HepG2 (cell line): ENCODE data around the gene RCOR1. TPM values are rescaled to one million over a fixed set of nuclear protein-coding genes. Genes with fewer than 3 reads are reported as not detected.
A peak's percentile ranks its signal among the peaks of the same experiment; 100 is the strongest.

Source experiments
- BCL3 ChIP-seq: sonication (generic); formaldehyde crosslinking; IDR thresholded peaks from 2 replicates; pipeline ENCODE4 v1.5.1; 2020; ENCODE audit warnings: mild to moderate bottlenecking, missing genetic modification reagents, moderate library complexity
- GTF3A ChIP-seq: sonication (generic); formaldehyde crosslinking; conservative IDR thresholded peaks from 2 replicates; pipeline ENCODE4 v1.4.0; 2020; ENCODE audit warnings: mild to moderate bottlenecking, missing genetic modification reagents
- HNF1B ChIP-seq: sonication (generic); formaldehyde crosslinking; IDR thresholded peaks from 2 replicates; pipeline ENCODE4 v1.5.1; 2020; ENCODE audit warnings: mild to moderate bottlenecking, moderate library complexity, missing genetic modification reagents
- MAZ ChIP-seq, 2 experiments: sonication (generic) in 1 of 2; formaldehyde crosslinking in 1 of 2; IDR thresholded peaks; 2 replicates each; pipeline versions ENCODE4 v1.5.0 to v1.6.1; 2012 to 2020; ENCODE audit warnings: low read depth in 2 of 2, mild to moderate bottlenecking in 2 of 2, borderline replicate concordance in 1 of 2, improper control_type of control experiment in 1 of 2, low read length in 1 of 2, missing genetic modification reagents in 1 of 2, moderate library complexity in 1 of 2
- MYC ChIP-seq: sonication (generic); formaldehyde crosslinking; IDR thresholded peaks from 2 replicates; pipeline ENCODE4 v1.9.0; 2021; ENCODE audit warnings: missing genetic modification reagents, borderline replicate concordance
- NPAS2 ChIP-seq: sonication (generic); formaldehyde crosslinking; IDR thresholded peaks from 2 replicates; pipeline ENCODE4 v1.8.0; 2022; ENCODE audit warnings: mild to moderate bottlenecking, missing genetic modification reagents, borderline replicate concordance
- SAP130 ChIP-seq: IDR thresholded peaks from 2 replicates; pipeline ENCODE4 v1.6.1; 2016; ENCODE audit warnings: low read depth
- SP2 ChIP-seq: sonication (generic); formaldehyde crosslinking; IDR thresholded peaks from 2 replicates; pipeline ENCODE4 v1.5.1; 2020; ENCODE audit warnings: mild to moderate bottlenecking, missing genetic modification reagents
- TEAD3 ChIP-seq: optimal IDR thresholded peaks from 2 replicates; pipeline ENCODE3; 2016; ENCODE audit warnings: borderline replicate concordance
- TFAP4 ChIP-seq: sonication (generic); IDR thresholded peaks from 2 replicates; pipeline ENCODE4 v1.6.1; 2016; ENCODE audit warnings: low read depth, borderline replicate concordance
- ZBTB4 ChIP-seq: sonication (generic); formaldehyde crosslinking; IDR thresholded peaks from 2 replicates; pipeline ENCODE4 v1.4.0; 2020; ENCODE audit warnings: missing genetic modification reagents, mild to moderate bottlenecking, borderline replicate concordance
- ZEB1 ChIP-seq: IDR thresholded peaks from 2 replicates; pipeline ENCODE4 v1.6.1; 2012; ENCODE audit warnings: mild to moderate bottlenecking, low read depth, inconsistent platforms; ENCODE audit not compliant: insufficient replicate concordance
- ZMYM3 ChIP-seq: sonication (generic); formaldehyde crosslinking; IDR thresholded peaks from 2 replicates; pipeline ENCODE4 v1.5.1; 2020; ENCODE audit warnings: mild to moderate bottlenecking, missing genetic modification reagents
- ZNF281 ChIP-seq: sonication (generic); formaldehyde crosslinking; IDR thresholded peaks from 2 replicates; pipeline ENCODE4 v1.4.0; 2020; ENCODE audit warnings: missing genetic modification reagents, borderline replicate concordance
- ZNF580 ChIP-seq: IDR thresholded peaks from 2 replicates; pipeline ENCODE4 v1.6.1; 2016; ENCODE audit warnings: low read depth, borderline replicate concordance
- ZNF746 ChIP-seq: sonication (generic); formaldehyde crosslinking; IDR thresholded peaks from 2 replicates; pipeline ENCODE4 v1.8.0; 2022; ENCODE audit warnings: mild to moderate bottlenecking, missing genetic modification reagents
- ZNF792 ChIP-seq: IDR thresholded peaks from 2 replicates; pipeline ENCODE4 v1.6.1; 2016
- polyA plus RNA-seq, 8 experiments: library from polyadenylated mRNA; depleted of rRNA in 3 of 8; stranded (reverse) in 7 of 8; unstranded in 1 of 8; fragments of >200 nt; fragmentation: Illumina TruSeq in 4 of 8; extraction: Trizol in 4 of 8; gene quantifications; 2 replicates each; pipeline versions ENCODE4 v1.2.1 to v1.2.3, GENCODE V29; 2011 to 2016; ENCODE audit warnings: low read depth in 4 of 8, missing spikeins in 1 of 8, mixed read lengths in 1 of 8; ENCODE audit not compliant: insufficient read depth in 1 of 8
- total RNA-seq, 5 experiments: library from RNA; depleted of rRNA; stranded (reverse); fragments of >200 nt; fragmentation: Illumina TruSeq; extraction: Trizol; gene quantifications; 2 replicates each; pipeline ENCODE4 v1.2.3, GENCODE V29; 2016; ENCODE audit warnings: low read depth in 1 of 5

The RCOR1 gene
- total and polyA plus RNA-seq, 2 of the 13 experiments (the other 11 are each of a cell fraction or from before 2014, with no cell fraction given): 10.2 to 11.1 TPM

- peak; percentile 43; the same call in 1 of the 2 replicates for TF ChIP-seq SAP130 (CRISPR knock-in tag)
- TF ChIP-seq ZNF580: peak; percentile 16; the same call in 1 of the 2 replicates
- no peak for TF ChIP-seq NPAS2
- TF ChIP-seq MYC (CRISPR knock-in tag): no peak
- peak; percentile 69; the same call in 1 of the 2 replicates for TF ChIP-seq ZNF746 (CRISPR knock-in tag)
- peak; percentile 11; the same call in 1 of the 2 replicates for TF ChIP-seq ZNF281 (CRISPR knock-in tag)
- no peak for TF ChIP-seq ZBTB4 (CRISPR knock-in tag)
- TF ChIP-seq GTF3A (CRISPR knock-in tag): no peak
- no peak for TF ChIP-seq ZEB1
- TF ChIP-seq MAZ (IDR thresholded peaks at IDR 0.05; ENCODE audit: borderline replicate concordance, low read depth, low read length): peak; percentile 57
- no peak; the same call in 1 of the 2 replicates for TF ChIP-seq MAZ (CRISPR knock-in tag; IDR thresholded peaks at IDR 0.05; ENCODE audit: low read depth)
- peak; percentile 65 for TF ChIP-seq ZMYM3 (CRISPR knock-in tag)
- 0 out of 2 replicates have a peak, but pooled peaks have one; percentile 1 for TF ChIP-seq ZNF792
- peak; percentile 12; the same call in 1 of the 2 replicates for TF ChIP-seq SP2
- 0 out of 2 replicates have a peak, but pooled peaks have one; percentile 14 for TF ChIP-seq BCL3
- TF ChIP-seq TFAP4: peak; percentile 41; the same call in 1 of the 2 replicates
- 0 out of 2 replicates have a peak, but pooled peaks have one; percentile 12 for TF ChIP-seq HNF1B (CRISPR knock-in tag)
- TF ChIP-seq TEAD3 (CRISPR knock-in tag): peak; percentile 38
Observed at GRCh38 chr14:102544046-102544746, 48.3 kb upstream of the RCOR1 start (continued).
